HG03565 (cell line): Measurements from ENCODE around the gene TTC28.

Experiments used
- ATAC-seq: cut with Tn5 transposase; IDR thresholded peaks from one replicate; pipeline ENCODE4 v1.9.1; 2021; ENCODE audit warnings: mild to moderate bottlenecking, moderate library complexity; ENCODE audit not compliant: unreplicated experiment

Gene TTC28

DNA sequence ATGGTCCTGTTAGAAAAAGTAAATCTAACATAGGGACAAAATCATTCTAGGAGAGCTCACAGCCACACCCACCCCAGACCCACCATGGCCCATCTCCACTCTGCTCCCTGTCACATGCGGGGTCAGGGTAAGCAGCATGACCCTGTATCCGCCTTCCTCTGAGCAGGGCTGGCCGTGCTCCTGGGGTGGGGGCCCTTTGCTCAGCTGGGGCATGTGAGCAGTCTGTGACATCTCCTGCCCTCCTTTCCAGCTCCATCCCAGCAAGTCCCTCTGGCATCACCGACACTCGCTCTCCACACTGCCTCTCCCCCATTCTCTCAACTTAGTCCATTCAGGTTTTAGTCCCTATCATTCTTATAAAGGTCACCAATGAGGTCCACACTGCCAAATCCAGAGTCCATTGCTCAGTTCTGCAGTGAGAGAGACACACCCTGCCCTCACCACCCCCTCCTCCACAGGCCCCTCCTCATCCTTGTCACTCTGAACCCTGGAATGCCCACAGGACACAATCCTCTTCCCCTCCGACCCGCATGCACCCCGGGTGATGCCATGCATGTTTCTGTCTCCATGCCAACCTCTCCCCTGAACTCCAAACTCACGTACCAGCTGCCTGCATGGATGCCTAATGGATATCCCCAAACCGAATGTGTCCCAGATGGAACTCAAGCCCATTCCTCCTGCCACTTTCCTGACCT is 695.5 kb downstream of the TTC28 start:
- ATAC-seq: no peak

DNA sequence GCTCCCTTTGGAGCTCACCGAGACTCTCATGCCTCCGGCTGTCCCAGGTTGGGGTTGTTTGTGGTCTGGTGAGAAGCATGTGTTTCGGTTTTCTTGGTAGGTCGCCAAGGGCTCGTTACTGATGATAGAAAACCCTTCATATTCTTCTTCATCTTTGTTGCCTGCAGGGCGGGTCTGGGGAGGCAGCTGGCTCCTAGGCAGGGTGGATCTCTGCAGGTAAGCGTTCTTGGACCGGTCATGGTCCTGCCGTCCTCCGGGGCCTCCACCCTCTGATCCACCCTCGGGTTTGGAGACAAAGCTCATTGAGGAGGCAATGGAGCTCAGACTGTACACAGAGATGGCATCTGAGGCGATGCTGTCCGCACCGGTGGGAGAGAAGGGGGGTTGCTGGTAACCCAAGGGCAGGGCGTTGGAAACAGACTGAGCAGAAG is 696.3 kb downstream of the TTC28 start:
- ATAC-seq: no peak

DNA sequence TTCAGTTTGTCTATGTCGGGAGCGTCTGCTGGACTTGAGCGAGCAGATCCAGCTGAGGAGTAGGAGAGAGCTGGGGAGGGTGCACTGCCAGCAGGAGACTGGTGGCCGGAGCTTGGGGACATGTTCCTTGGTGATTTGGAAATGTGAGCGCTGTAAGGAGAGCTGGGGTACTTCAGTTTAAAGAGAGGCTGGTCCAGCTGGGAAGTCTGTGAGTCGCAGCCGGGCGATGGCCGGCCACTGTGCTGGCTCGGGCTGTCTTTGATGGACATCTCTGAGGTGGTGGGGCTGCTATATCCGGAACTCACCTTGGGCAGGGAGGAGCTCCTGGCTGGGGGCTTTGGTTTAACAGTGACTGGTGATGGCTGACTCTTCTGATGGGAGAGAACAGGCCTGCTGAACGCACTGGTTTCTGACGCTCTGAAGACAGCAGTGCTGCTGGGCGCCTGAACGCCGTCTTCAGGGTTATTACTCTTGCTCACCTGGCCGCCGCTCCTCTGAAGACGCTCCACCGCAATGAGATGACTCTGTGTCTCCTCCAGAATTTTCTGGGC is 696.9 kb downstream of the TTC28 start:
- ATAC-seq: no peak

DNA sequence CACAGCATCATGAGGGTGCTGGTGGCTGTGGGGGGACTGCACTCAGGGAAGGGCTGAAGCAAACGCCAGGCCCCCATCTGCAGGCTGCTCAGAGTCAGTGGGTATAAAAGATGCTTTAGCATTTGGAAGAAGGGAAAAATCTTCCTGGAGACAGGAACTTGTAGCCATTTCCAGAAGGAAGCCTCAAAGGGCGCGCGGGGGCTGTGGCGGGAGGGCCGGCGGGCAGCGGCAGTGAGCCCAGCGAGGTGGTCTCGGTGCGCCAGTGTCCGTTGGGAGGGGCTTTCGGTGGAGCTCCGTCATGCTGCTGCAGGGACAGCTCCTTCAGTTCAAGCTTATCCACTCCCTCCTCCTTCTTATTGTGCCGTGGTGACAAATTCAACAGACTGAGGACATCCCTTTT is 697.5 kb downstream of the TTC28 start:
- ATAC-seq: no peak

DNA sequence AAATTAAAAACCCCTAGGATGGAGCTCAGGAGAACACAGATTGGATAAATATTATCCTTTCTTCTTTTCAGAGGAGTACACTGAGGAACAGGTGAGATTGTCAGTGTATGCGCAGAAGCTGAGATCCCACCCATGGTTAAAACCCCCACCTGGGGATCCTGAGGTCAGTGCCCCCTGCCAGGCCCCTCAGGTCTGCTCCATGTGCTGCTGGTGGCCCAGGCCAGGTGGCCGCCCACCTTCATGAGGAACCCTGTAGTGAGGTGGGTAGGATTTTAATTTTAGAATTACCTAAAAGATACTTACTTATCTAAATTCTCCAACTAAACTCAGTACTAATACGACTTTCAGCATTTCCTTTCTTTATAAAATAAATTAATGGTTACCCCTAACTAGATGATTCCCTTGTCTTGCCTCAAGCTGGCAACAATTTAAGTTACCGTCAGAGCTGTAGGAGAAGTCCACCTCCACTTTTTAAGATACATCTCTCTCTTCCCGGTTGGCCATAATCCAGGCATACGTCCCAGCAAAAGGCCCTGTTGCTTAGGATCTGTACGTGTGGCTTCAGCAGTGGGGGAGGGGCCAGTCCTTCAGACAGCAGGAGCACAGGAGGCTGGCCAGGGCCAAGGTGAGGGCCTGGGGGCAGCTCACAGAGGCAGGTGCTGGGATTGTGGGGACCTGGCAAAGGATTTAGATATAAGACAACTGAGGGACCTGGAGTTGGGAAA is 699.1 kb downstream of the TTC28 start:
- ATAC-seq: no peak

DNA sequence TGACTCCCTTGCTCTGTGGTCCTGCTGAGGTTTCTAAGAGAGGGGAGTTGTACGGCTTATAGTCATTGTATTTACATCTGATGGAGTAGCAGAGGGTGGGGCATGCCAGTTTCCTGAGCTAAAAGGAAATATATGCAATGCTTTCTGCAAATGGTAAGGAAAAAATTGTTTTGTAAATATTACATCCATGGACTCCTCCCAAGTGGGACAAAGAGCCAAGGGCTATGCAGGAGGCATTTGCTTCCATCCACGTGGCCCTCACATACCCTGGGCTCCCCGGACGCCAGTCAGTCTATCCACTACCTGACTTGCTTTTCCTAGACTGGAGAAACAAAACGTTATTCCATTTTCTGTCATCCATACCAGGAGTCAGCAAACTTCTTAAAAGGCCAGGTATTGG is 700.8 kb downstream of the TTC28 start:
- no peak for ATAC-seq

DNA sequence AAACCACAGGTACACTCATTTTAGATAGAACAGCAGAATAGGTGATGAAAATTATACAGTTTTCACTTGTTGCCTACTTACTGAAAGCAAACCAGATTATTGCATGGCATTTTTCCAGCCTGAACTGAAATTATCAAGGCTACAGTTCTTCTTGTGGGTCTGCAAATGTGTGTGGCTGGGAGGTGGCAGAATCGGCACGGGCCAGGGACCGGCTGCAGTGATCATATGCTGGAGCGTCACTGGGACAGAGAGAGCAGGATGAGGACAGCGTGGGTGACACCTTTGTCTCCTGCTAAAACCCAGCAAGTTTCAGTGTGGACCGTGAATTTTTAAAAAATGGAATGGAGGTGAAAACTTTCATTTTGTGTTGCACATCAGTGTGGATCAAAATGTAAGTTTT is 701.3 kb downstream of the TTC28 start:
- ATAC-seq: no peak

DNA sequence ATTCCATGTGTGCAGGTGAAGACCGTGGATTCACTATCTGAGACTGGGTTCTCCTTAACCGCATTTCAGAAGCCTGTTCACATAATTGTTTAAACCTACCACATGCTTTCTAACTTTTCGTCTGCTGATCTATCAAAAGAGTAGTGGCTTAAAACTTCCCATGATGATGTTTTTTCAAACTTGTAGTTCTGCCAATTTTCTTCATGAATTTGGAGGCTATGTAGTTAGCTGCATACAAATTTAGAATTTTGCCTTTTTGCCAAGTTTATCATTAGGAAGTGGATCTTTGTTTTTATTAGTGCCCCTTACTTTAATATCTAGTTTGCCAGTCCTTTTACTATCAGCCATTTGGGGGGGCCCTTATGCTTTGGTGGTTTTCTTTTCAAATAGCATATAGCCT is 703.1 kb downstream of the TTC28 start:
- ATAC-seq: no peak

- ATAC-seq: no peak
These were observed 704.1 kb downstream of the TTC28 start for GRCh38 chr22:27975381-27976013.

GRCh38 chr22:27973846-27974245 is 705.8 kb downstream of the TTC28 start:
- ATAC-seq: no peak

DNA sequence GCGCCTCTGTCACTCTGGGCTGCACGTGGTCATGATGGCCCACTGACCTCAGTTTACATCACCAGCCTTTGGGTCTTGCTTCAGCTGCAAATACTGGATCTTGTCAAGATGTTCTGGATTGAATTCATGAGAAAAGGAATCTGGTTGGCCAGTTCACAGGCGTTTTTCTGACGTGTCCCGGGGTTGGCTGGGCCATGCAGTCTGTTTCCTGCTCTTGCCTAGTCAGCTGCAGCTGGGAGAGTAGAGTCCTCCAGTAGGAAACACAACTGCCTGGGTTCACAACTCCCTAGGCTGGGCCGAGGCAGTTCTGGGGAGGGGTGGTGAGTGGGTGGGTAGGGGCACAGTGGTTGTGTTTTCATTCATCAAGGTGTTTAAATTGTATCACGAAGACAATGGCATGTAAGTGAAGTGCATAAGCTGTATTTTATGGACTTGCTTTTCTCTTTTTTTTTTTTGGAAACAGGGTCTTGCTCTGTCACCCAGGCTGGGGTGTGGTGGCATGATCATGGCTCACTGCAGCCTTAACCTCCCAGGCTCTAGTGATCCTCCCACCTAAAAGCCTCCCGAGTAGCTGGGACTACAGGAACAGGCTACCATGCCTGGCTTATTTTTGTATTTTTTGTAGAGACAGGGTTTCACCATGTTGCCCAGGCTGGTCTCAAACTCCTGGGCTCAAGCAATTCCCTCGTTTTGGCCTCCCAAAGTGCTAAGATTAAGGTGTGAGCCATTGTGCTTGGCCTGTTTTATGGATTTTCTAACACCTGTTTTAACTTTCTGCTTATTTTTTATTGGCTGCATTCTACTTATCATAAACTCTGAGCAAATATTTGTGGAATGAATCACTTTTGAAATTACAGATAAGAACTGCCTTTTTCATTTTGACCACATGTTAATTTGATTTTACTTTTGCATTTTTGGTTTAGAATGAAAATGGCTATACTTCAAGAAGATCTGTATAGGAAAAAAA is 706.6 kb downstream of the TTC28 start:
- ATAC-seq: no peak

DNA sequence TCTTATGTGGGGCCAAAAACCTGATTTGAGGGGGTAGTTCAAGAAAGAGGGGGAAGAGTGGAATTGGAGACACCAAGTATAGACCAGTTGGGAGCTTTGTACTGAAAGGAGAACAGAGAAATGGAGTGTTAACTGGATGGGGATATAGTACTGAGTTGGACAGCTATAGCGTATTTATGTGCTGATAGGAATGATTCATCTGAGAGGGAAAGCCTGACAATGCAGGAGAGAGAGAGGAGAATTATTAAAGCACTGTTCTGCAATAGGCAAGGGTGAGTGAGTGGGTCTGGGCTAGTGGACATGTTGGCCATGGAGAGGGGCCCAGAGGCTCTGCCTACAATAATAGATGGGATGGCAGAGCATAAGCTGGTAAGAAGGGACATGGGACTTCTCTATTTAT is 707.7 kb downstream of the TTC28 start:
- no peak for ATAC-seq

GRCh38 chr22:27970596-27971220 is 708.9 kb downstream of the TTC28 start:
- ATAC-seq: no peak

DNA sequence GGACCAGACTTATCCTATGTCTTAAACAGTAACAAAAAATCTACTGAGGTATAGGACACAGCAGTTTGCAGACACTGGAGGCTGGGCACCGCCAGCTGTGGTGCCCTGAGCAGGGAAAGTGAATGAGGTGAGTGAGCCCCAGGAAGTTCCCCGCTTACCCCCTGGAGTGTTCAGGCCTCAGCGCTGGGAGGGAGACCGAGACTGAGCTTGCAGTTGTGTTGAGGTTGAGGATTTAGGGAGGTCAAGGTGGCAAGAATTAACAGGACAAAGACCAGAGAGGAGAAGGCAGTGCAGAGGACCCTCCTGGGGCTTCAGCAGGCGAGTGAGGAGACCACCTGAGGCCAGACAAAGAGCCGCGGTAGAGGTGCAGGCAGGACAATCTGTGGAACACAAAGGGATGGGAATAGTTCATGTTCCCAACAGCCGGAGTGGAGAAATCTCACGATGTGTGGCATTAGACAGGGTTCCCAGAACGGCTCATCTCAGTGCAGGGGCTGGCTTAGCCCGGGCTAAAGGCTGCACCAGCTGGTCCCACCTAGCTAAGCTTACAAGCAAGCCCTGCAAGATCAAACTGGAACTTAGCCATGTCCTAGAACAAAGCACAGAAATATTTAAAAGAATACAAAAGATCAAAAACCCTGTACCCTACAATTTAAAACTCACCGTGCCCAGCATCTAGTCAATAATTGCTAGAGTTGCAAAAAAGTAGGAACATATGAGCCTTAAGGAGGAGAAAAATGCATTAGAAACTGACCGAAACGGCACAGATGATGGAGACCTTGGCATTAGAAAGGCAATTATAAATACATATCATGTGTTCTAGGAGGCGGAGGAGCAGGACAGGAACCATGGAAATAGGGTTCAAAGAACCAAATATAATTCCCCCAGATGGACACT is 713.2 kb downstream of the TTC28 start:
- no peak for ATAC-seq

DNA sequence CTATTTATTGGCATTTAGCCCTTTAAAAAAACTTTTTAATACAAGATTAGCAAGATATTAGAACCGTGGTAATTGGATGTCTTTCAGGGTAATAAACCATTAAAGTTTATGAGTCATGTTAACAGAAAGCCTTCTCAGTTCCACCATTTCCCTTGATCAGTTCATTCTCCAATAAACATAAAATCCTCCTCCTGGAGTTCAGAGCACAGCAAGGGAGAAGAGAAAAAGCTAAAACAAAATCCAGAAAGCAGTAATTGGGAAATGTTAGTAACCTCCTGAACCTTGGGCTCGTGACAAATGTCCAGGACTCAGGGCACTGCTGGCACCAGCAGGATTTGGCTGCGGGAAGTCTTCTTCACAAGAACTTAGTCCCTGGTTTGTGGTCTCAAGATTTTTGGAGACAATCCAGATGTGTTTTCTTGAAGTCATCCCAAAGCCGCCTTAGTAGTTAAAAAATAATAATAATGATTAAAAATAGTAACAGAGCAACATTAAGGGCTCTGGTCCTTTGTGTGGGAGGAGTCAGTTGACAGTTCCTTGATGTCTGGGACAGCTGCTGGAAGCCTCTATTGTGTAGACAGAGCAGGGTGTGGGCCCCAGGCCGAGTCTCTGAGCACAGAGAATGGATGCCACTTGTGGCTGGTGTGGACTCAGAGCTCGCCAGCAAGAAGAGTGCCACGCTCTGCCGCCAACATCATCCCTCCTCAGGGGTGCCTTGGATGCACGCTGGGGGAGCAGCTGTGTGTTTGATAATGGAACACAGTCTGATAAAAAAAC is 717.2 kb downstream of the TTC28 start:
- no peak for ATAC-seq

GRCh38 chr22:27961680-27962079 is 718.0 kb downstream of the TTC28 start:
- no peak for ATAC-seq

DNA sequence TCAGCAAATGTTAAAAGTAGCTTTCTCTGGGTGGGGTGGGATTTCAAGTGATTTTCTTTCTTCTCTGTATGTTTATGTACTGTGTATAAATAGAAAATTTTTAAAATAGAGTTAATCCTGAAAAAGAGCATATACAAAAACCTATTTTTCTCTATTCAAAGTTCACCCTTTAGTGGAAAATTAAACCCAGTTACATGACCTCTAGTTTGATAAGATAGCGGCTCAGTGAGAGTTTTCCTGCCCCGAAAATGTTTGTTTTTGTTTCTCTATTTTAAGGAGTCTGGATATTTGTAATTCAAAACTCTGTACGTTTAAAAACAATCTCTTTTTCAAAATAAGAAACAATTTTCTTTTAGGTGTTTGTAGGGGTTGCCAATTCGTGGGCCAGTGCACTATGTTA is 718.5 kb downstream of the TTC28 start:
- no peak for ATAC-seq

DNA sequence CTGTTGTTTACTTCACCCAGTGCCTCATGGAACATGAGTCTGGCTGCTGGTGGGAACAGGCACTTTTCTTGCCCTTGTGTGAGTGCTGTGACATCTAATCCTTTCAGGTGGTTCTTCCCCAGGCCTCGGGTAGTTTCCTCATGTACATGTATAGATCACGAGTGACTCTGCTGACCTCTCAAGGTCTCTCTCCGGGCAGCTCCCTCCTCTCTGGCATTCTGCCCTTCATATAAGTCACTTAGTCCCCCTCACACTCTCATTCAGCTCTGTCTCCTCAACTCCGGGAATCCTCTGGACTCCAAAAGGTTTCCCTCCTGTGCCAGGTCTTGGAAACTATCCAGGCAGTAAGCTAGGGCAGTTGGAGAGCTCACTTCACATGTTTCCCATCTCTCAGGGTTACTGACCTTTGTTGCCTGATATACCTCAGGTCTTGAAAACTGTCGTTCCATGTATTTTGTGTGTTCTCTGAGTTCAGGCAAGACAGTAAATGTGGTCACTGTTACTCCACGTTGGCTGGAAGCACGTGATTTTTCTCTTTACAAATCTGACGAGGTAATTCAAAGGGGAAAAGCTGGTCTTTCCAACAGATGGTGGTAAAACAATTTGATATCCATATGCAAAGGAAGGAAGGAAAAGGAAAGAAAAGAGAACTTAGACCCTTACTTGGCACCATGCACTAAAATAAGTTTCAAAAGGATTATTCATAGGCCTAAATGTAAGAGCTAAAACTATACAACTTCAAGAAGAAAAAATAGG is 720.1 kb downstream of the TTC28 start:
- ATAC-seq: no peak
